ENCODE results near the gene CDH22. TPM values are rescaled to one million over a fixed set of nuclear protein-coding genes. Genes with fewer than 3 reads are reported as not detected.
A peak's percentile ranks its signal among the peaks of the same experiment; 100 is the strongest.

CDH22 gene, protein sequence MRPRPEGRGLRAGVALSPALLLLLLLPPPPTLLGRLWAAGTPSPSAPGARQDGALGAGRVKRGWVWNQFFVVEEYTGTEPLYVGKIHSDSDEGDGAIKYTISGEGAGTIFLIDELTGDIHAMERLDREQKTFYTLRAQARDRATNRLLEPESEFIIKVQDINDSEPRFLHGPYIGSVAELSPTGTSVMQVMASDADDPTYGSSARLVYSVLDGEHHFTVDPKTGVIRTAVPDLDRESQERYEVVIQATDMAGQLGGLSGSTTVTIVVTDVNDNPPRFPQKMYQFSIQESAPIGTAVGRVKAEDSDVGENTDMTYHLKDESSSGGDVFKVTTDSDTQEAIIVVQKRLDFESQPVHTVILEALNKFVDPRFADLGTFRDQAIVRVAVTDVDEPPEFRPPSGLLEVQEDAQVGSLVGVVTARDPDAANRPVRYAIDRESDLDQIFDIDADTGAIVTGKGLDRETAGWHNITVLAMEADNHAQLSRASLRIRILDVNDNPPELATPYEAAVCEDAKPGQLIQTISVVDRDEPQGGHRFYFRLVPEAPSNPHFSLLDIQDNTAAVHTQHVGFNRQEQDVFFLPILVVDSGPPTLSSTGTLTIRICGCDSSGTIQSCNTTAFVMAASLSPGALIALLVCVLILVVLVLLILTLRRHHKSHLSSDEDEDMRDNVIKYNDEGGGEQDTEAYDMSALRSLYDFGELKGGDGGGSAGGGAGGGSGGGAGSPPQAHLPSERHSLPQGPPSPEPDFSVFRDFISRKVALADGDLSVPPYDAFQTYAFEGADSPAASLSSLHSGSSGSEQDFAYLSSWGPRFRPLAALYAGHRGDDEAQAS
- under 1 TPM; 0.22 to 0.77 TPM for total RNA-seq
- 0.68 TPM for polyA plus RNA-seq (2013, experiment 1 of 2)
- polyA plus RNA-seq (2013, experiment 2 of 2), result 0.83 TPM
- long read RNA-seq, experiment 1, result 0 reads
- long read RNA-seq, experiment 2, result 0 reads
- long read RNA-seq, experiment 3, result 0 reads
- long read RNA-seq, experiment 4, result 0 reads

- no peaks in the 10 kb centered on the region for H3K4me1 ChIP-seq (ENCODE audit: control insufficient read depth, insufficient read depth, low read length)
- no peak within 1 kb of the TSS for H3K27ac ChIP-seq (ENCODE audit: low read depth, low read length)
- peak within 1 kb of the TSS; percentile 68 for H3K4me3 ChIP-seq (ENCODE audit: low read length)
- Mint-ChIP-seq H3K27me3 (ENCODE audit: insufficient read depth) (peaks cover 89% of the 10 kb centered on the region), H3K36me3 (ENCODE audit: low read depth) (no peaks in the 10 kb centered on the region), H3K9me3 (no peaks in the 10 kb centered on the region), H3K4me1 (peaks cover 6% of the 10 kb centered on the region), H3K4me3 (peak within 1 kb of the TSS; percentile 71), H3K27ac (no peak within 1 kb of the TSS)
- 3 to 21% methylated on average over 9 to 72 of the region's 74 CpGs for WGBS, 2 experiments (ENCODE audit: insufficient coverage in 1 of 2, insufficient read length in 1 of 2)
- DNase-seq, result peak; percentile 85
- H3K9ac ChIP-seq (ENCODE audit: extremely low read depth, low read length, poor library complexity, severe bottlenecking), result no peak within 1 kb of the TSS
- H3K9me3 ChIP-seq (ENCODE audit: control insufficient read depth, low read length), result no peaks in the 10 kb centered on the region
- peaks cover 86% of the 10 kb centered on the region for H3K27me3 ChIP-seq (ENCODE audit: control insufficient read depth, insufficient read depth, low read length, poor library complexity, severe bottlenecking)
- H3K36me3 ChIP-seq (ENCODE audit: control insufficient read depth, insufficient read depth, low read length), result no peaks in the 10 kb centered on the region
- TF ChIP-seq, protein P1, sequence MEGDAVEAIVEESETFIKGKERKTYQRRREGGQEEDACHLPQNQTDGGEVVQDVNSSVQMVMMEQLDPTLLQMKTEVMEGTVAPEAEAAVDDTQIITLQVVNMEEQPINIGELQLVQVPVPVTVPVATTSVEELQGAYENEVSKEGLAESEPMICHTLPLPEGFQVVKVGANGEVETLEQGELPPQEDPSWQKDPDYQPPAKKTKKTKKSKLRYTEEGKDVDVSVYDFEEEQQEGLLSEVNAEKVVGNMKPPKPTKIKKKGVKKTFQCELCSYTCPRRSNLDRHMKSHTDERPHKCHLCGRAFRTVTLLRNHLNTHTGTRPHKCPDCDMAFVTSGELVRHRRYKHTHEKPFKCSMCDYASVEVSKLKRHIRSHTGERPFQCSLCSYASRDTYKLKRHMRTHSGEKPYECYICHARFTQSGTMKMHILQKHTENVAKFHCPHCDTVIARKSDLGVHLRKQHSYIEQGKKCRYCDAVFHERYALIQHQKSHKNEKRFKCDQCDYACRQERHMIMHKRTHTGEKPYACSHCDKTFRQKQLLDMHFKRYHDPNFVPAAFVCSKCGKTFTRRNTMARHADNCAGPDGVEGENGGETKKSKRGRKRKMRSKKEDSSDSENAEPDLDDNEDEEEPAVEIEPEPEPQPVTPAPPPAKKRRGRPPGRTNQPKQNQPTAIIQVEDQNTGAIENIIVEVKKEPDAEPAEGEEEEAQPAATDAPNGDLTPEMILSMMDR (conservative IDR thresholded peaks at IDR 0.05), result peak; percentile 75
Measured at GRCh38 chr20:46308258-46309157, at the start of gene CDH22. Gene CDH22, minus strand, starts transcription at chr20:46308498. Its CDS starts 57,204 bp downstream, at chr20:46251294.

GRCh38 chr20:46357030-46357514 is 48.8 kb upstream of the CDH22 start:
- peaks cover 51% of the 10 kb centered on the region for H3K36me3 ChIP-seq (ENCODE audit: control insufficient read depth, insufficient read depth, low read length)
- TF ChIP-seq, protein P1 (conservative IDR thresholded peaks at IDR 0.05), result no peak

More at GRCh38 chr20:46357030-46357514, 48.8 kb upstream of the CDH22 start:
- Mint-ChIP-seq H3K27me3 (ENCODE audit: insufficient read depth) (no peaks in the 10 kb centered on the region), H3K4me1 (peaks cover 3% of the 10 kb centered on the region), H3K36me3 (ENCODE audit: low read depth) (peaks cover 18% of the 10 kb centered on the region), H3K4me3 (no peak overlapping the region), H3K27ac (no peak overlapping the region), H3K9me3 (no peaks in the 10 kb centered on the region)
- WGBS, 2 experiments (ENCODE audit: insufficient coverage in 1 of 2, insufficient read length in 1 of 2), result 91 to 94% methylated on average over 9 to 13 of the region's 13 CpGs
- Histone ChIP-seq H3K4me1 (ENCODE audit: control insufficient read depth, insufficient read depth, low read length) (no peaks in the 10 kb centered on the region), H3K4me3 (ENCODE audit: low read length) (no peak overlapping the region), H3K27me3 (ENCODE audit: control insufficient read depth, insufficient read depth, low read length, poor library complexity, severe bottlenecking) (no peaks in the 10 kb centered on the region), H3K9me3 (ENCODE audit: control insufficient read depth, low read length) (no peaks in the 10 kb centered on the region), H3K27ac (ENCODE audit: low read depth, low read length) (no peak overlapping the region), H3K9ac (ENCODE audit: extremely low read depth, low read length, poor library complexity, severe bottlenecking) (no peak overlapping the region)
- no peak for DNase-seq
